HFFc6 (cell line): ENCODE data around the gene GUCY2D. TPM values are rescaled to one million over a fixed set of nuclear protein-coding genes. Genes with fewer than 3 reads are reported as not detected.
A peak's percentile ranks its signal among the peaks of the same experiment; 100 is the strongest.

Experiments
- DNase-seq: peaks from one replicate; pipeline ENCODE4 v3.0.0-alpha.2; 2018
- H3K27ac Mint-ChIP-seq: 2 replicates; pipeline ENCODE4 v1.8.0; 2020; ENCODE audit warnings: mild to moderate bottlenecking, mixed read lengths
- H3K27me3 Mint-ChIP-seq: 2 replicates; pipeline ENCODE4 v1.8.0; 2021; ENCODE audit warnings: mild to moderate bottlenecking, moderate library complexity, mixed read lengths; ENCODE audit not compliant: insufficient read depth
- H3K36me3 Mint-ChIP-seq: 2 replicates; pipeline ENCODE4 v1.8.0; 2021; ENCODE audit warnings: low read depth, mixed read lengths
- H3K4me1 Mint-ChIP-seq: 2 replicates; pipeline ENCODE4 v1.8.0; 2020; ENCODE audit warnings: low read depth, mixed read lengths
- H3K4me3 Mint-ChIP-seq: 2 replicates; pipeline ENCODE4 v1.8.0; 2020; ENCODE audit warnings: mild to moderate bottlenecking, moderate library complexity, mixed read lengths
- H3K9me3 Mint-ChIP-seq: 2 replicates; pipeline ENCODE4 v1.8.0; 2020; ENCODE audit warnings: mild to moderate bottlenecking, mixed read lengths
- CTCF ChIP-seq: fragments of 200-600 bp; sonication (generic); IDR thresholded peaks from 2 replicates; pipeline ENCODE4 v1.5.0; 2021; ENCODE audit warnings: antibody characterized with exemption, mild to moderate bottlenecking
- total RNA-seq, 6 experiments: library from RNA; stranded (reverse); fragmentation: NEBNext Ultra II Directional; extraction: Animal tissue kit (Norgen Biotek cat#: 25700); gene quantifications; 2 replicates in 1 of 6; 3 replicates in 5 of 6; pipeline ENCODE4 v1.2.3, GENCODE V29; 2021

GUCY2D gene
- total RNA-seq, 6 experiments from 2014 or later: not detected

- Mint-ChIP-seq H3K36me3 (no peaks in the 10 kb centered on the region), H3K4me3 (no peak overlapping the region), H3K27me3 (peaks cover 2% of the 10 kb centered on the region; the same call in 1 of the 2 replicates), H3K27ac (no peak overlapping the region), H3K9me3 (no peaks in the 10 kb centered on the region), H3K4me1 (no peaks in the 10 kb centered on the region)
- TF ChIP-seq CTCF: no peak
- DNase-seq: no peak
These were observed 41.0 kb upstream of the GUCY2D start for GRCh38 chr17:7961421-7961820.

- Mint-ChIP-seq H3K4me1 (no peaks in the 10 kb centered on the region), H3K36me3 (no peaks in the 10 kb centered on the region), H3K9me3 (no peaks in the 10 kb centered on the region), H3K27ac (no peak overlapping the region), H3K4me3 (no peak overlapping the region), H3K27me3 (peaks cover 9% of the 10 kb centered on the region)
- TF ChIP-seq CTCF: no peak
- DNase-seq: no peak
These were observed 34.7 kb upstream of the GUCY2D start for GRCh38 chr17:7967751-7968150.

GRCh38 chr17:7969433-7969832 is 33.0 kb upstream of the GUCY2D start:
- Mint-ChIP-seq H3K4me1 (no peaks in the 10 kb centered on the region), H3K27me3 (peaks cover 11% of the 10 kb centered on the region), H3K27ac (no peak overlapping the region), H3K9me3 (peaks cover 4% of the 10 kb centered on the region), H3K36me3 (peaks cover 4% of the 10 kb centered on the region), H3K4me3 (no peak overlapping the region)
- TF ChIP-seq CTCF: no peak
- DNase-seq: no peak

GRCh38 chr17:7971651-7972050 is 30.8 kb upstream of the GUCY2D start:
- no peak for TF ChIP-seq CTCF
- H3K9me3 Mint-ChIP-seq: peaks cover 17% of the 10 kb centered on the region
- no peak overlapping the region for H3K27ac Mint-ChIP-seq
- H3K4me3 Mint-ChIP-seq: no peak overlapping the region
- H3K4me1 Mint-ChIP-seq: no peaks in the 10 kb centered on the region
- no peak for DNase-seq
- peaks cover 15% of the 10 kb centered on the region for H3K27me3 Mint-ChIP-seq
- H3K36me3 Mint-ChIP-seq: peaks cover 12% of the 10 kb centered on the region

GRCh38 chr17:7972131-7972785 is 30.2 kb upstream of the GUCY2D start:
- TF ChIP-seq CTCF: peak; percentile 73
- DNase-seq: peak; percentile 22
- H3K4me3 Mint-ChIP-seq: no peak overlapping the region
- no peak overlapping the region for H3K27ac Mint-ChIP-seq
- H3K9me3 Mint-ChIP-seq: peaks cover 17% of the 10 kb centered on the region
- H3K27me3 Mint-ChIP-seq: peaks cover 11% of the 10 kb centered on the region
- no peaks in the 10 kb centered on the region for H3K4me1 Mint-ChIP-seq
- peaks cover 12% of the 10 kb centered on the region for H3K36me3 Mint-ChIP-seq
